ENCODE results near the gene VPS37D.

Gene VPS37D

GRCh38 chr7:73678862-73679261 is 11.2 kb downstream of the VPS37D start (continued):
- TF ChIP-seq ZSCAN23 (tag by site-specific recombination; IDR thresholded peaks at IDR 0.05) (no peak), MZF1 (tag by site-specific recombination; IDR thresholded peaks at IDR 0.05; ENCODE audit: borderline replicate concordance) (no peak)

DNA sequence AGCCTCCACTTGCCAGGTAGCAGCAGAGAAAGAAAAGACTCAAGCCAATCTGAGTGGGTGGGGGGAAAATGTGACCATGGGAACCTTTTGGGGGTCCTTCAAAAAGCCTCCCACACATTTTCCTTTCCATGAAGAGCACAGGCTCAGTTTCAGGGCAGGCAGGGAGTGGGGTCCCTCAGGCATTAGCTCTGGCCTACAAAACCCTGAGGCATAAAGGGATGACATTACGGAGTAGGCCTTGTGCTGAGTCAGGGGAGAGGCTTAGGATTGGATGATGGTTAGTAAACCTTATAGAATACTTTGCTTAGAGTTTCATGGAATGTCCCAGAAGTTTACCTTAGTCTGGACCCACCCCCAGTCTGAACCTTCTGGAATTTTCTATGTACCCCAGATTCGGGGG is 12.1 kb downstream of the VPS37D start:
- ChIA-PET CTCF (no interaction called here), POLR2A (no interaction called here)
- Histone ChIP-seq H3K36me3 (ENCODE audit: control insufficient read depth in 2 of 2, insufficient read depth in 1 of 2, low read length in 2 of 2) (peaks cover 0 to 19% of the 10 kb centered on the region in 2 experiments; a peak in 1 of 3 replicates), H3K4me1 (ENCODE audit: control insufficient read depth, insufficient read depth, low read length) (peaks cover 3% of the 10 kb centered on the region; the same call in 1 of the 2 replicates), H3K4me3 (ENCODE audit: low read depth, low read length) (no peak overlapping the region), H3K9me3 (ENCODE audit: control insufficient read depth, insufficient read depth, low read depth, low read length) (no peaks in the 10 kb centered on the region), H3K27ac (ENCODE audit: extremely low read depth, low read depth, low read length) (no peak overlapping the region)
- peak; percentile 85 for TF ChIP-seq ZNF335 (tag by site-specific recombination; conservative IDR thresholded peaks at IDR 0.05)
- TF ChIP-seq ZNF169 (tag by site-specific recombination; IDR thresholded peaks at IDR 0.05): no peak
- no peak for TF ChIP-seq MYNN (tag by site-specific recombination; IDR thresholded peaks at IDR 0.05; ENCODE audit: borderline replicate concordance)
- no peak for TF ChIP-seq MZF1 (tag by site-specific recombination; IDR thresholded peaks at IDR 0.05; ENCODE audit: borderline replicate concordance)
- TF ChIP-seq SP2 (tag by site-specific recombination; IDR thresholded peaks at IDR 0.05): no peak
- no peak for TF ChIP-seq ZNF362 (tag by site-specific recombination; IDR thresholded peaks at IDR 0.05)

GRCh38 chr7:73680501-73680900 is 12.9 kb downstream of the VPS37D start:
- H3K4me1 ChIP-seq (ENCODE audit: control insufficient read depth, insufficient read depth, low read length): peaks cover 3% of the 10 kb centered on the region; the same call in 1 of the 2 replicates
- TF ChIP-seq ZNF214 (tag by site-specific recombination; IDR thresholded peaks at IDR 0.05; ENCODE audit: borderline replicate concordance) (no peak), KLF1 (tag by site-specific recombination; IDR thresholded peaks at IDR 0.05) (peak; percentile 38; the same call in 1 of the 2 replicates)
- no peak overlapping the region for H3K4me3 ChIP-seq (ENCODE audit: low read depth, low read length)
- CTCF ChIA-PET: interaction anchor here (0.6 to 1.0 kb wide), 2 partner anchors 21 to 45 kb away, joined by 3 to 4 read pairs; no protein-coding TSS in a partner anchor
- H3K9me3 ChIP-seq (ENCODE audit: control insufficient read depth, insufficient read depth, low read depth, low read length): no peaks in the 10 kb centered on the region
- POLR2A ChIA-PET: interaction anchor here (0.5 to 0.6 kb wide), 3 partner anchors 37 to 152 kb away, joined by 3 read pairs; no protein-coding TSS in a partner anchor
- peaks cover 0 to 19% of the 10 kb centered on the region in 2 experiments; a peak in 1 of 3 replicates for H3K36me3 ChIP-seq (ENCODE audit: control insufficient read depth in 2 of 2, insufficient read depth in 1 of 2, low read length in 2 of 2)
- H3K27ac ChIP-seq (ENCODE audit: extremely low read depth, low read depth, low read length): no peak overlapping the region

- Histone ChIP-seq H3K36me3 (ENCODE audit: control insufficient read depth in 2 of 2, insufficient read depth in 1 of 2, low read length in 2 of 2) (peaks cover 0 to 19% of the 10 kb centered on the region in 2 experiments; a peak in 1 of 3 replicates), H3K4me3 (ENCODE audit: low read depth, low read length) (no peak overlapping the region), H3K9me3 (ENCODE audit: control insufficient read depth, insufficient read depth, low read depth, low read length) (no peaks in the 10 kb centered on the region), H3K4me1 (ENCODE audit: control insufficient read depth, insufficient read depth, low read length) (peaks cover 3% of the 10 kb centered on the region; the same call in 1 of the 2 replicates), H3K27ac (ENCODE audit: extremely low read depth, low read depth, low read length) (no peak overlapping the region)
- no peak for TF ChIP-seq ZNF174 (tag by site-specific recombination; IDR thresholded peaks at IDR 0.05)
- no peak for TF ChIP-seq EGR2 (tag by site-specific recombination; IDR thresholded peaks at IDR 0.05; ENCODE audit: low read depth)
- TF ChIP-seq ZNF701 (tag by site-specific recombination; IDR thresholded peaks at IDR 0.05): no peak
- no peak for TF ChIP-seq ZNF600 (tag by site-specific recombination; IDR thresholded peaks at IDR 0.05)
- no peak for TF ChIP-seq ZNF354C (tag by site-specific recombination; IDR thresholded peaks at IDR 0.05; ENCODE audit: borderline replicate concordance, low read depth)
- no peak for TF ChIP-seq ZNF221 (tag by site-specific recombination; IDR thresholded peaks at IDR 0.05; ENCODE audit: borderline replicate concordance)
- no peak for TF ChIP-seq ZNF341 (tag by site-specific recombination; IDR thresholded peaks at IDR 0.05; ENCODE audit: low read depth)
- CTCF ChIA-PET: interaction anchor here (0.6 to 1.0 kb wide), 2 partner anchors 20 to 45 kb away, joined by 3 to 4 read pairs; no protein-coding TSS in a partner anchor
- POLR2A ChIA-PET: interaction anchor here (0.5 to 0.6 kb wide), 2 partner anchors 52 to 152 kb away, joined by 3 read pairs; no protein-coding TSS in a partner anchor
These were observed 13.4 kb downstream of the VPS37D start for GRCh38 chr7:73681031-73681430.

GRCh38 chr7:73682745-73683055 is 15.1 kb downstream of the VPS37D start:
- ChIA-PET CTCF (no interaction called here), POLR2A (no interaction called here)
- peaks cover 3% of the 10 kb centered on the region; the same call in 1 of the 2 replicates for H3K4me1 ChIP-seq (ENCODE audit: control insufficient read depth, insufficient read depth, low read length)
- H3K36me3 ChIP-seq (ENCODE audit: control insufficient read depth in 2 of 2, insufficient read depth in 1 of 2, low read length in 2 of 2): peaks cover 3 to 33% of the 10 kb centered on the region in 2 experiments; a peak in 2 of 3 replicates
- H3K9me3 ChIP-seq (ENCODE audit: control insufficient read depth, insufficient read depth, low read depth, low read length): no peaks in the 10 kb centered on the region
- H3K27ac ChIP-seq (ENCODE audit: extremely low read depth, low read depth, low read length): peak overlapping the region; percentile 79
- peak overlapping the region; percentile 91 for H3K4me3 ChIP-seq (ENCODE audit: low read depth, low read length)
- no peak for TF ChIP-seq SP7 (tag by site-specific recombination; IDR thresholded peaks at IDR 0.05)
- TF ChIP-seq ZIC2 (tag by site-specific recombination; IDR thresholded peaks at IDR 0.05): 0 out of 2 replicates have a peak, but pooled peaks have one; percentile 12
- TF ChIP-seq, protein P1, sequence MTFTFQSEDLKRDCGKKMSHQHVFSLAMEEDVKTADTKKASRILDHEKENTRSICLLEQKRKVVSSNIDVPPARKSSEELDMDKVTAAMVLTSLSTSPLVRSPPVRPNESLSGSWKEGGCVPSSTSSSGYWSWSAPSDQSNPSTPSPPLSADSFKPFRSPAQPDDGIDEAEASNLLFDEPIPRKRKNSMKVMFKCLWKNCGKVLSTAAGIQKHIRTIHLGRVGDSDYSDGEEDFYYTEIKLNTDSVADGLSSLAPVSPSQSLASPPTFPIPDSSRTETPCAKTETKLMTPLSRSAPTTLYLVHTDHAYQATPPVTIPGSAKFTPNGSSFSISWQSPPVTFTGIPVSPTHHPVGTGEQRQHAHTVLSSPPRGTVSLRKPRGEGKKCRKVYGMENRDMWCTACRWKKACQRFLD (tag by site-specific recombination; IDR thresholded peaks at IDR 0.05): no peak
- no peak for TF ChIP-seq ZNF48 (tag by site-specific recombination; IDR thresholded peaks at IDR 0.05)
- TF ChIP-seq ZFHX2 (tag by site-specific recombination; conservative IDR thresholded peaks at IDR 0.05): peak; percentile 54
- no peak for TF ChIP-seq OSR2 (tag by site-specific recombination; IDR thresholded peaks at IDR 0.05)
- TF ChIP-seq ZNF37A (tag by site-specific recombination; IDR thresholded peaks at IDR 0.05): no peak
- TF ChIP-seq, protein P2, sequence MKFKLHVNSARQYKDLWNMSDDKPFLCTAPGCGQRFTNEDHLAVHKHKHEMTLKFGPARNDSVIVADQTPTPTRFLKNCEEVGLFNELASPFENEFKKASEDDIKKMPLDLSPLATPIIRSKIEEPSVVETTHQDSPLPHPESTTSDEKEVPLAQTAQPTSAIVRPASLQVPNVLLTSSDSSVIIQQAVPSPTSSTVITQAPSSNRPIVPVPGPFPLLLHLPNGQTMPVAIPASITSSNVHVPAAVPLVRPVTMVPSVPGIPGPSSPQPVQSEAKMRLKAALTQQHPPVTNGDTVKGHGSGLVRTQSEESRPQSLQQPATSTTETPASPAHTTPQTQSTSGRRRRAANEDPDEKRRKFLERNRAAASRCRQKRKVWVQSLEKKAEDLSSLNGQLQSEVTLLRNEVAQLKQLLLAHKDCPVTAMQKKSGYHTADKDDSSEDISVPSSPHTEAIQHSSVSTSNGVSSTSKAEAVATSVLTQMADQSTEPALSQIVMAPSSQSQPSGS (tag by site-specific recombination; IDR thresholded peaks at IDR 0.05; ENCODE audit: low read depth): no peak
- no peak for TF ChIP-seq ZNF521 (tag by site-specific recombination; IDR thresholded peaks at IDR 0.05)

Measured in HEK293 (cell line).